Pancreas (tissue), 10 donors: Measurements from ENCODE around the gene GDF7. TPM values are rescaled to one million over a fixed set of nuclear protein-coding genes. Genes with fewer than 3 reads are reported as not detected.
A peak's percentile ranks its signal among the peaks of the same experiment; 100 is the strongest.

ENCODE experiments used
- ATAC-seq, 4 donors: fragments of 200-7000 bp; cut with Tn5 transposase; one replicate each; pipeline versions ENCODE4 v1.8.0 to v1.9.1; 2020; ENCODE audit warnings: mild to moderate bottlenecking in 4 of 4, moderate library complexity in 4 of 4
- DNase-seq, 6 donors: peaks; one replicate each; pipeline ENCODE4 v3.0.0-alpha.2; 2020
- FAIRE-seq: peaks from 2 replicates; lab custom pipeline; 2012; peaks lifted over from hg19 to GRCh38; lab: Jason Lieb, UNC
- H3K27ac ChIP-seq, 4 donors: fragments of 200-600 bp; sonication (generic); 1 replicate in 3 of 4; 2 replicates in 1 of 4; pipeline versions ENCODE4 v1.5.0 to v1.8.0; 2020
- H3K27me3 ChIP-seq, 4 donors: fragments of 200-600 bp; one replicate each; pipeline ENCODE4 v1.8.0; 2021
- H3K36me3 ChIP-seq, 3 donors: fragments of 200-600 bp; sonication (generic) in 1 of 3; one replicate each; pipeline versions ENCODE4 v1.5.0 to v1.8.0; 2020 to 2021
- H3K4me1 ChIP-seq, 3 donors: fragments of 200-600 bp; one replicate each; pipeline ENCODE4 v1.8.0; 2021
- H3K4me3 ChIP-seq, 4 donors: fragments of 200-600 bp; sonication (generic) in 2 of 4; one replicate each; pipeline versions ENCODE4 v1.5.0 to v1.8.0; 2020 to 2021
- H3K9me3 ChIP-seq, 4 donors: fragments of 200-600 bp; one replicate each; pipeline ENCODE4 v1.8.0; 2021
- WGBS, 2 donors: extraction: QIAGEN DNeasy Blood & Tissue Kit; methylation state at CpG; one replicate each; pipeline ENCODE4 v1.1.7; 2013; 5-methylcytosine and 5-hydroxymethylcytosine counted together
- intact Hi-C, 3 donors: fragments of 100-400 bp; cut with DNase I; formaldehyde crosslinking; loops; one replicate each; pipeline versions ENCODE4 v1.11.1 to v1.14.2; 2022
- polyA plus RNA-seq, 2 donors: library from polyadenylated mRNA; stranded (reverse); fragments of 200-250 nt; gene quantifications; one replicate each; pipeline ENCODE4 v1.2.3, GENCODE V29; 2013
- total RNA-seq, 6 donors: library from RNA; stranded (reverse); fragmentation: NEBNext Ultra II Directional in 4 of 6; extraction: Animal tissue kit (Norgen Biotek cat#: 25700) in 4 of 6; gene quantifications; one replicate each; pipeline versions ENCODE4 v1.2.1 to v1.2.4, GENCODE V29; 2021 to 2023
- TF ChIP-seq, protein P1 (sequence below), 4 donors: fragments of 200-600 bp; sonication (generic) in 3 of 4; IDR thresholded peaks; one replicate each; pipeline versions ENCODE4 v1.5.0 to v1.8.0; 2021; ENCODE audit warnings: antibody characterized with exemption in 4 of 4
- donor health status: healthy with polysubstance abuse.
- donor health status: DM: no; HTN: no; CAD: no; lungs with moderate emphysema.
- donor health status: DM: no; HTN: no; CAD: no.
- donor health status: control.
- donor health status: control.
- donor health status: Bipolar disorder and iron deficiency.
- donor health status: DM: yes; HTN: yes; CAD: no.
- donor health status: DM: no; HTN: no; CAD: no.
- donor health status: DM: no; HTN: no; CAD: no.
- donor health status: DM: yes; HTN: yes; CAD: no.

GDF7 gene
- total and polyA plus RNA-seq, 8 donors, result 0.16 to 0.98 (median 0.73) TPM

DNA sequence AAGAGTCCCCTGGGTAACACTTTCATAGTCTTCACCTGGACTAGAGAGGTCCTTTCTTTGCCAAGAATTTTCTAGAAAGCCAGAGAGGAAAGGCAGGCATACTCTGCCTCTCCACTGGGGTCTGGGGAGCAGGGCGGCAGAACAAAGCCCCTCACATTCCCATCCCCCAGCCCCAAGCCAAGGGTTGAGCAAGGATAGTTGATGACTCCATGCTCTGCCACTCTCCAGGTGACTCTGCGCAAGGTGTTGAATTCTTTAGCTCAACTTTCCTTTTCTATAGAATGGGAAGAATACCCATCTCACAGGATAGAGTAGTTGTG is 2.9 kb upstream of the GDF7 start:
- no peak for DNase-seq
- Histone ChIP-seq H3K9me3 (no peaks in the 10 kb centered on the region), H3K27ac (peak overlapping the region in 1 of 4 donors; percentile 20), H3K4me3 (no peak overlapping the region), H3K4me1 (no peaks in the 10 kb centered on the region), H3K36me3 (no peaks in the 10 kb centered on the region), H3K27me3 (peaks cover 0 to 11% (median 3%) of the 10 kb centered on the region in 4 donors)
- 62 to 64% methylated on average over 2 of the region's 2 CpGs for WGBS, 2 donors
- TF ChIP-seq, protein P1, sequence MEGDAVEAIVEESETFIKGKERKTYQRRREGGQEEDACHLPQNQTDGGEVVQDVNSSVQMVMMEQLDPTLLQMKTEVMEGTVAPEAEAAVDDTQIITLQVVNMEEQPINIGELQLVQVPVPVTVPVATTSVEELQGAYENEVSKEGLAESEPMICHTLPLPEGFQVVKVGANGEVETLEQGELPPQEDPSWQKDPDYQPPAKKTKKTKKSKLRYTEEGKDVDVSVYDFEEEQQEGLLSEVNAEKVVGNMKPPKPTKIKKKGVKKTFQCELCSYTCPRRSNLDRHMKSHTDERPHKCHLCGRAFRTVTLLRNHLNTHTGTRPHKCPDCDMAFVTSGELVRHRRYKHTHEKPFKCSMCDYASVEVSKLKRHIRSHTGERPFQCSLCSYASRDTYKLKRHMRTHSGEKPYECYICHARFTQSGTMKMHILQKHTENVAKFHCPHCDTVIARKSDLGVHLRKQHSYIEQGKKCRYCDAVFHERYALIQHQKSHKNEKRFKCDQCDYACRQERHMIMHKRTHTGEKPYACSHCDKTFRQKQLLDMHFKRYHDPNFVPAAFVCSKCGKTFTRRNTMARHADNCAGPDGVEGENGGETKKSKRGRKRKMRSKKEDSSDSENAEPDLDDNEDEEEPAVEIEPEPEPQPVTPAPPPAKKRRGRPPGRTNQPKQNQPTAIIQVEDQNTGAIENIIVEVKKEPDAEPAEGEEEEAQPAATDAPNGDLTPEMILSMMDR (IDR thresholded peaks at IDR 0.05), result no peak
- no peak for ATAC-seq
- intact Hi-C loops, result loop anchor here (5.0 to 10.0 kb wide), 3 partner anchors 91 to 301 kb away; no protein-coding TSS in a partner anchor
- no peak for FAIRE-seq

DNA sequence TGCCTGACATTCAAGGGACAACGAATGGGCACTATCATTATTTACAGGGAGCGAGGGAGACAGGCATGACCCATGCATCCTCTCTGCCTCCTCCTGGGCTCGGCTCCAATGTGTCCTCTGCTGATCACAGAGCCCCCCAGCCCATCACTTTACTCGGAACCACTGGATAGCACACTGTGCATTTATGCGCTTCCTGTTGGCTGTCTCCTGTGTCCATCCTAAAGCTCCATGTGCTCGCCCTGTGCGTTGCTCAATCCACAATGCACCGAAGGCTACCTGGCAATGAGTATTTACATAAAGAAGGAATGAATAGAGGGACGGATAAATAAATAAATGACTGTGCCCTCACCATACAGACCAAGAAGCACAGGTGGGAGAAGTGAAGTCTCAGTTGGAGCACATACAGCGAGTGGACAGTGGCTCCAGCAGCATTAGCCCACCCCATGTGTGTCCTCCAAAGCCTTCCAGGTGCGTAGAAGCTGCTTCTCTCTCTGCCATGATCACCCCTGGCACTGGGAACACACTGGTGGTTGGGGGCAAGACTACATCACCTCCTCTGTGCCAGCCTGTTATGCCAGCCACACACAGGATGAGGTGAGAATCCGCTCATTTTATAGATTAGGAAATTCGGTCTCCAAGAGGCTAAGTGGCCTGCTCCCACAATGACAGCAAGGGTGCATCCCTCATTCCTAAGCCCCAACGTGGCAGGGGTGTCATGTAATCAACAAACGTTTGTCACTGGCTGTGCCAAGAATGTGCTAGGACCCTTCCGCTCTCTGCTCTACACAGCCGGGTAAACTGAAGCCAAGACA is 2.3 kb upstream of the GDF7 start:
- FAIRE-seq (no peak), ATAC-seq (no peak), DNase-seq (no peak)
- no peak overlapping the region for H3K4me3 ChIP-seq
- H3K9me3 ChIP-seq, result no peaks in the 10 kb centered on the region
- peaks cover 0 to 11% (median 3%) of the 10 kb centered on the region in 4 donors for H3K27me3 ChIP-seq
- no peaks in the 10 kb centered on the region for H3K36me3 ChIP-seq
- TF ChIP-seq, protein P1 (IDR thresholded peaks at IDR 0.05), result no peak
- WGBS, 2 donors, result 29 to 36% methylated on average over 17 of the region's 17 CpGs
- H3K27ac ChIP-seq, result no peak overlapping the region
- H3K4me1 ChIP-seq, result no peaks in the 10 kb centered on the region
- intact Hi-C loops, result loop anchor here (5.0 to 10.0 kb wide), 4 partner anchors 90 to 303 kb away; no protein-coding TSS in a partner anchor

DNA sequence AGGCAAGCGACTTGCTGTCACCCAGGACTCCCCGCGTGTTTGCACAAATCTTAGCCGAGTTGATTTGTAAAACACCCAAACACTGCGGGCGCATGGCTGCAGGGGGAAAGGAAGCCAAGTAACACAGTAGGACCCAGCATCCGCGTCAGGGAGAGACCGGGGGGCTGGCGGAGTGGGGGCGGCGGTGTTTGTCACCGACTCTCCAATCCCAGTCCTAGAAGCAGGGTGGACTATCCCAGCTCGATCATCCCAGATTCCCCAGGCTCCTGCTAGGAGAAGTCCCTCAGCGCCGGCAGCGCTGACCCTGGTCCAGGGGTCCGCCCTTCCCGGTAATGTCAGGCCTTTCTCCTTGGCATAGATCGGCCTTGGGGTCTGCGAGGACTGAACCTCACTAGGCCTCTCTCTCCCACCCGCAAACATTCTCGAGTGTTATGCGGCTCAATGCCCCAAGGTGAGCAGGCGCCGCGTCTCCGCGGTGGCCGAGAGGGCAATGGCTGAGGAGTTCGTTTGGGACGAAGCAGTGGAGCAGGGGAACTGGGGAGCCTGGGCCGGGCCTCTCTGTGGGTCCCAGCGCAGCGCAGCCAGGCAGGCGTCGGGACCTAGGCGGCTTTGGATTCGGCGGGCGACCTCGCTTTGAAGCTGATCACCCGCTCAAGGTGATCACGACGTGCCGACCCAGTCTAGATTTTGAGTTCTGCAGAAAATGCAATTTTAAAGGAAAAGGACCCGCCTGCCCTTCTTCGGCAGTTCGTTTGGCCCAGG is 1.5 kb upstream of the GDF7 start:
- TF ChIP-seq, protein P1 (IDR thresholded peaks at IDR 0.05), result no peak
- no peak for FAIRE-seq
- Histone ChIP-seq H3K4me3 (peak overlapping the region in 2 of 4 donors; percentile 36 to 46), H3K27ac (no peak overlapping the region), H3K27me3 (peaks cover 0 to 12% (median 6%) of the 10 kb centered on the region in 4 donors), H3K4me1 (no peaks in the 10 kb centered on the region), H3K36me3 (no peaks in the 10 kb centered on the region), H3K9me3 (no peaks in the 10 kb centered on the region)
- intact Hi-C loops, result loop anchor here in 2 of 3 donors (5.0 to 10.0 kb wide), 3 partner anchors 89 to 302 kb away; no protein-coding TSS in a partner anchor
- DNase-seq, result no peak
- no peak for ATAC-seq
- 13 to 14% methylated on average over 49 of the region's 49 CpGs for WGBS, 2 donors

DNA sequence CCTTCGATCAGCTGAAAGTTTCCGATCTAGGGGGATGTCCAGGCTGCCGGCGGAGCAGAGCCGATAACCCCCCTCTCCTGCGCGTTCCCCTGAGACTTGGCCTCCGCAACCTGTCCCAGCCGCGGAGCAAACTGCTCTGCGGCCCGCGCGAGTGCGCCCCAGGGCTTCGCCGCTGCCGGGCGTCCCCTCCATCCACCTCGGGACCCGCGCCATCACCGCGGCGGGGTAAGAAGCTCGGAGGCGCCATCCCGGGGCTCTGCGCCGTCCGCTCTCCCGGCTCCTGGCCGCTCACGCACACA is 990 bp upstream of the GDF7 start:
- FAIRE-seq (no peak), ATAC-seq (peak in 2 of 4 donors; percentile 5 to 9), DNase-seq (no peak)
- intact Hi-C loops, result loop anchor here in 2 of 3 donors (5.0 to 10.0 kb wide), 3 partner anchors 89 to 301 kb away; no protein-coding TSS in a partner anchor
- Histone ChIP-seq H3K4me1 (no peaks in the 10 kb centered on the region), H3K9me3 (no peaks in the 10 kb centered on the region), H3K36me3 (no peaks in the 10 kb centered on the region), H3K27me3 (peaks cover 0 to 17% (median 7%) of the 10 kb centered on the region in 4 donors), H3K4me3 (peak overlapping the region in 2 of 4 donors; percentile 36 to 46), H3K27ac (peak overlapping the region in 1 of 4 donors; percentile 5)
- WGBS, 2 donors, result 2 to 3% methylated on average over 33 to 34 of the region's 34 CpGs
- TF ChIP-seq, protein P1 (IDR thresholded peaks at IDR 0.05), result no peak
